Naive thymus-derived CD4-positive, alpha-beta T cell (primary cell): ENCODE measurements around the gene USP35. TPM values are rescaled to one million over a fixed set of nuclear protein-coding genes. Genes with fewer than 3 reads are reported as not detected.

Source experiments
- ATAC-seq: fragments of 150-1000 bp; cut with Tn5 transposase; 2 replicates; pipeline ENCODE4 v1.10.0; 2021; ENCODE audit warnings: mild to moderate bottlenecking, moderate library complexity
- CTCF ChIA-PET: fragments of 350-600 bp; sonication (Branson Sonifier 250); formaldehyde crosslinking; loops from one replicate; lab custom pipeline; 2021; ENCODE audit warnings: antibody characterized with exemption; lab: Charles Lee
- POLR2A ChIA-PET: fragments of 350-600 bp; sonication (Branson Sonifier 250); formaldehyde crosslinking; loops from one replicate; lab custom pipeline; 2021; ENCODE audit warnings: antibody characterized with exemption, inconsistent platforms; lab: Charles Lee
- DNase-seq, 9 donors: peaks; one replicate each; pipeline versions ENCODE4 v3.0.0 to v3.0.0-alpha.2; 2020 to 2022; ENCODE audit warnings: mixed read lengths in 1 of 9
- H3K27ac ChIP-seq: one replicate; pipeline ENCODE4 v1.7.0; 2013; ENCODE audit warnings: mild to moderate bottlenecking, low read depth, low read length, moderate library complexity
- H3K27me3 ChIP-seq, 2 donors: one replicate each; pipeline ENCODE4 v1.7.0; 2013; ENCODE audit warnings: low read length in 2 of 2, mild to moderate bottlenecking in 2 of 2, moderate library complexity in 2 of 2; ENCODE audit not compliant: control insufficient read depth in 2 of 2, insufficient read depth in 2 of 2
- H3K36me3 ChIP-seq, 3 experiments: 1 replicate in 2 of 3; 2 replicates in 1 of 3; pipeline ENCODE4 v1.7.0; 2013; ENCODE audit warnings: low read length in 3 of 3, mild to moderate bottlenecking in 3 of 3, moderate library complexity in 1 of 3; ENCODE audit not compliant: insufficient read depth in 3 of 3, control insufficient read depth in 2 of 3
- H3K4me1 ChIP-seq, 2 donors: one replicate each; pipeline ENCODE4 v1.7.0; 2013; ENCODE audit warnings: low read length in 2 of 2, mild to moderate bottlenecking in 2 of 2, moderate library complexity in 1 of 2; ENCODE audit not compliant: control insufficient read depth in 2 of 2, insufficient read depth in 2 of 2
- H3K4me3 ChIP-seq: 2 replicates; pipeline ENCODE4 v1.7.0; 2013; ENCODE audit warnings: mild to moderate bottlenecking, low read length
- H3K9me3 ChIP-seq, 3 experiments: 1 replicate in 2 of 3; 2 replicates in 1 of 3; pipeline ENCODE4 v1.7.0; 2013; ENCODE audit warnings: low read length in 3 of 3; ENCODE audit not compliant: control insufficient read depth in 2 of 3
- H3K27ac Mint-ChIP-seq, 9 donors: one replicate each; pipeline ENCODE4 v1.8.0; 2020 to 2022; ENCODE audit warnings: mixed read lengths in 9 of 9, mild to moderate bottlenecking in 8 of 9, moderate library complexity in 5 of 9, inconsistent platforms in 2 of 9
- H3K27me3 Mint-ChIP-seq, 5 donors: one replicate each; pipeline ENCODE4 v1.8.0; 2021 to 2022; ENCODE audit warnings: mixed read lengths in 5 of 5, mild to moderate bottlenecking in 1 of 5
- H3K36me3 Mint-ChIP-seq, 5 donors: one replicate each; pipeline ENCODE4 v1.8.0; 2020 to 2022; ENCODE audit warnings: mixed read lengths in 5 of 5, mild to moderate bottlenecking in 3 of 5, inconsistent platforms in 1 of 5
- H3K4me1 Mint-ChIP-seq, 7 donors: one replicate each; pipeline ENCODE4 v1.8.0; 2020 to 2022; ENCODE audit warnings: mixed read lengths in 7 of 7, mild to moderate bottlenecking in 3 of 7, inconsistent platforms in 1 of 7
- H3K4me3 Mint-ChIP-seq, 10 donors: one replicate each; pipeline ENCODE4 v1.8.0; 2020 to 2022; ENCODE audit warnings: mild to moderate bottlenecking in 10 of 10, mixed read lengths in 10 of 10, moderate library complexity in 6 of 10, inconsistent platforms in 2 of 10
- H3K9me3 Mint-ChIP-seq, 11 donors: one replicate each; pipeline ENCODE4 v1.8.0; 2020 to 2022; ENCODE audit warnings: mixed read lengths in 11 of 11, mild to moderate bottlenecking in 4 of 11, inconsistent platforms in 1 of 11, moderate library complexity in 1 of 11
- intact Hi-C, 2 donors: fragments of 100-400 bp; cut with micrococcal nuclease; formaldehyde crosslinking; loops; one replicate each; pipeline ENCODE4 v1.15.1; 2023
- polyA plus RNA-seq, 2 donors: library from polyadenylated mRNA; unstranded; fragments of 300-500 nt; fragmentation: Illumina TruSeq; gene quantifications; one replicate each; pipeline ENCODE4 v1.2.3, GENCODE V29; 2021
- total RNA-seq, 6 experiments: library from RNA in 5 of 6; stranded (reverse) in 5 of 6; gene quantifications; 1 replicate in 5 of 6; 2 replicates in 1 of 6; pipeline ENCODE4 v1.2.3 and lab custom pipeline; 2021 to 2026

Gene USP35, protein sequence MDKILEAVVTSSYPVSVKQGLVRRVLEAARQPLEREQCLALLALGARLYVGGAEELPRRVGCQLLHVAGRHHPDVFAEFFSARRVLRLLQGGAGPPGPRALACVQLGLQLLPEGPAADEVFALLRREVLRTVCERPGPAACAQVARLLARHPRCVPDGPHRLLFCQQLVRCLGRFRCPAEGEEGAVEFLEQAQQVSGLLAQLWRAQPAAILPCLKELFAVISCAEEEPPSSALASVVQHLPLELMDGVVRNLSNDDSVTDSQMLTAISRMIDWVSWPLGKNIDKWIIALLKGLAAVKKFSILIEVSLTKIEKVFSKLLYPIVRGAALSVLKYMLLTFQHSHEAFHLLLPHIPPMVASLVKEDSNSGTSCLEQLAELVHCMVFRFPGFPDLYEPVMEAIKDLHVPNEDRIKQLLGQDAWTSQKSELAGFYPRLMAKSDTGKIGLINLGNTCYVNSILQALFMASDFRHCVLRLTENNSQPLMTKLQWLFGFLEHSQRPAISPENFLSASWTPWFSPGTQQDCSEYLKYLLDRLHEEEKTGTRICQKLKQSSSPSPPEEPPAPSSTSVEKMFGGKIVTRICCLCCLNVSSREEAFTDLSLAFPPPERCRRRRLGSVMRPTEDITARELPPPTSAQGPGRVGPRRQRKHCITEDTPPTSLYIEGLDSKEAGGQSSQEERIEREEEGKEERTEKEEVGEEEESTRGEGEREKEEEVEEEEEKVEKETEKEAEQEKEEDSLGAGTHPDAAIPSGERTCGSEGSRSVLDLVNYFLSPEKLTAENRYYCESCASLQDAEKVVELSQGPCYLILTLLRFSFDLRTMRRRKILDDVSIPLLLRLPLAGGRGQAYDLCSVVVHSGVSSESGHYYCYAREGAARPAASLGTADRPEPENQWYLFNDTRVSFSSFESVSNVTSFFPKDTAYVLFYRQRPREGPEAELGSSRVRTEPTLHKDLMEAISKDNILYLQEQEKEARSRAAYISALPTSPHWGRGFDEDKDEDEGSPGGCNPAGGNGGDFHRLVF
- total RNA-seq (10 to 100 TPM; 11.3 to 19.2 (median 15.2) TPM), polyA plus RNA-seq (1 to 10 TPM; 1.2 to 1.7 TPM), total RNA-seq (lab: John Stamatoyannopoulos, UW) (50.6 reads per million, percentile 71 among the genes with 10 or more reads in this experiment)

- H3K27me3 Mint-ChIP-seq = no peaks in the 10 kb centered on the region
- peak within 1 kb of the TSS; percentile 90 to 100 (median 98) for H3K4me3 Mint-ChIP-seq
- DNase-seq (peak; percentile 83 to 94 (median 87)), ATAC-seq (peak; percentile 94)
- Histone ChIP-seq H3K4me1 (peaks cover 15 to 49% of the 10 kb centered on the region in 2 donors), H3K9me3 (no peaks in the 10 kb centered on the region), H3K27me3 (no peaks in the 10 kb centered on the region), H3K4me3 (peak within 1 kb of the TSS; percentile 96), H3K27ac (peak within 1 kb of the TSS; percentile 85), H3K36me3 (peaks cover 0 to 9% (median 0%) of the 10 kb centered on the region in 3 experiments)
- ChIA-PET CTCF (interaction anchor here (1.5 to 1.7 kb wide), 2 partner anchors 12 to 14 kb away, joined by 8 to 9 read pairs; no protein-coding TSS in a partner anchor), POLR2A (interaction anchor here (0.7 to 6.9 kb wide), 6 partner anchors 12 to 279 kb away, joined by 3 to 78 read pairs (median 6); partner anchors contain the start of genes ALG8 and INTS4)
- intact Hi-C loops = loop anchor here (1.0 to 10.0 kb wide), 14 partner anchors 14 to 1804 kb away; partner anchors contain the start of genes ALG8 (in 2 of the 2), GAB2 (in 2 of the 2), INTS4 (in 2 of the 2) and NARS2 (in 2 of the 2)
- H3K36me3 Mint-ChIP-seq = peaks cover 0 to 17% (median 0%) of the 10 kb centered on the region in 5 donors
- peaks cover 37 to 59% (median 56%) of the 10 kb centered on the region in 7 donors for H3K4me1 Mint-ChIP-seq
- H3K9me3 Mint-ChIP-seq = peaks cover 0 to 2% (median 0%) of the 10 kb centered on the region in 11 donors
- H3K27ac Mint-ChIP-seq = peak within 1 kb of the TSS; percentile 87 to 99 (median 97)
Measured at GRCh38 chr11:78188286-78189173, at the start of gene USP35, which contains the start of gene KCTD21. TSS of gene USP35 (plus strand) at chr11:78188919. CDS start at chr11:78196246, 7,327 bp downstream. TSS of gene KCTD21 (minus strand) at chr11:78188626. CDS start at chr11:78174554, 14,072 bp downstream.

- Histone ChIP-seq H3K27me3 (no peaks in the 10 kb centered on the region), H3K4me1 (peaks cover 8 to 13% of the 10 kb centered on the region in 2 donors), H3K9me3 (no peaks in the 10 kb centered on the region), H3K27ac (peak within 1 kb of the TSS; percentile 82), H3K4me3 (peak within 1 kb of the TSS; percentile 88), H3K36me3 (peaks cover 0 to 3% (median 0%) of the 10 kb centered on the region in 3 experiments)
- POLR2A ChIA-PET = interaction anchor here (0.6 to 1.7 kb wide), 10 partner anchors 47 to 435 kb away, joined by 3 to 23 read pairs (median 6); partner anchors contain the start of genes INTS4, KCTD21, NARS2 and NDUFC2
- no peaks in the 10 kb centered on the region for H3K27me3 Mint-ChIP-seq
- H3K4me3 Mint-ChIP-seq = peak within 1 kb of the TSS; percentile 85 to 98 (median 95)
- peaks cover 23 to 51% (median 42%) of the 10 kb centered on the region in 7 donors for H3K4me1 Mint-ChIP-seq
- peak within 1 kb of the TSS; percentile 87 to 98 (median 93) for H3K27ac Mint-ChIP-seq
- H3K36me3 Mint-ChIP-seq = peaks cover 4 to 46% (median 21%) of the 10 kb centered on the region in 5 donors
- DNase-seq (peak; percentile 94 to 97 (median 96)), ATAC-seq (peak; percentile 95)
- intact Hi-C loops = loop anchor here (1.0 to 2.0 kb wide), 12 partner anchors 49 to 503 kb away; partner anchors contain the start of genes GAB2 (in 2 of the 2), INTS4 (in 2 of the 2), KCTD21 (in 2 of the 2) and NDUFC2 (in 2 of the 2)
- peaks cover 0 to 2% (median 0%) of the 10 kb centered on the region in 11 donors for H3K9me3 Mint-ChIP-seq
- CTCF ChIA-PET = interaction anchor here (1.0 to 1.3 kb wide), 2 partner anchors 11 to 82 kb away, joined by 3 to 4 read pairs; no protein-coding TSS in a partner anchor
Measured at GRCh38 chr11:78139422-78140391, 49.0 kb upstream of the USP35 start, which contains the start of gene ALG8. TSS of gene ALG8 (minus strand) at chr11:78139626. CDS start at chr11:78139588, 38 bp downstream.

- ChIA-PET CTCF (interaction anchor here (1.3 kb wide), 1 partner anchor 10 kb away, joined by 4 read pairs; no protein-coding TSS in a partner anchor), POLR2A (interaction anchor here (1.5 kb wide), 1 partner anchor 146 kb away, joined by 3 read pairs; the partner anchor contains the start of gene INTS4)
- ATAC-seq = no peak
- H3K36me3 Mint-ChIP-seq = peaks cover 3 to 42% (median 18%) of the 10 kb centered on the region in 5 donors
- H3K4me3 Mint-ChIP-seq = peak overlapping the region; percentile 54 to 98 (median 87)
- Histone ChIP-seq H3K27me3 (no peaks in the 10 kb centered on the region), H3K9me3 (no peaks in the 10 kb centered on the region), H3K36me3 (peaks cover 0 to 3% (median 0%) of the 10 kb centered on the region in 3 experiments), H3K4me3 (no peak overlapping the region), H3K4me1 (peaks cover 8 to 13% of the 10 kb centered on the region in 2 donors), H3K27ac (no peak overlapping the region)
- H3K27me3 Mint-ChIP-seq = no peaks in the 10 kb centered on the region
- H3K9me3 Mint-ChIP-seq = peaks cover 0 to 2% (median 0%) of the 10 kb centered on the region in 11 donors
- intact Hi-C loops = no loop called here
- peak overlapping the region in 8 of 9 donors; percentile 1 to 87 (median 56) for H3K27ac Mint-ChIP-seq
- peaks cover 23 to 48% (median 42%) of the 10 kb centered on the region in 7 donors for H3K4me1 Mint-ChIP-seq
- no peak for DNase-seq
Measured at GRCh38 chr11:78140392-78141077, 48.2 kb upstream of the USP35 start.

GRCh38 chr11:78145511-78146025 lies 43.2 kb upstream of the USP35 start:
- H3K4me1 ChIP-seq = no peaks in the 10 kb centered on the region
- CTCF ChIA-PET = no interaction called here
- intact Hi-C loops = no loop called here
- Mint-ChIP-seq H3K4me1 (peaks cover 6 to 16% (median 11%) of the 10 kb centered on the region in 7 donors), H3K9me3 (no peaks in the 10 kb centered on the region), H3K27ac (peak overlapping the region in 2 of 9 donors; percentile 36 to 64), H3K27me3 (no peaks in the 10 kb centered on the region), H3K4me3 (no peak overlapping the region), H3K36me3 (peaks cover 0 to 16% (median 4%) of the 10 kb centered on the region in 5 donors)
- H3K27ac ChIP-seq = no peak overlapping the region
- no peak for ATAC-seq
- no peaks in the 10 kb centered on the region for H3K9me3 ChIP-seq
- H3K36me3 ChIP-seq = no peaks in the 10 kb centered on the region
- DNase-seq = no peak
- POLR2A ChIA-PET = no interaction called here
- no peaks in the 10 kb centered on the region for H3K27me3 ChIP-seq
- H3K4me3 ChIP-seq = no peak overlapping the region
